ENCODE results near the gene PYDC1. TPM values are rescaled to one million over a fixed set of nuclear protein-coding genes. Genes with fewer than 3 reads are reported as not detected.

Gene PYDC1
- total RNA-seq, 2 donors from 2014 or later, result not detected

- Histone ChIP-seq H3K27ac (no peak overlapping the region), H3K4me1 (ENCODE audit: control insufficient read depth in 1 of 2, low read depth in 2 of 2) (no peaks in the 10 kb centered on the region), H3K36me3 (no peaks in the 10 kb centered on the region), H3K9me3 (no peaks in the 10 kb centered on the region), H3K4me3 (no peak overlapping the region), H3K27me3 (replicated peaks; ENCODE audit: insufficient read depth) (no peaks in the 10 kb centered on the region)
- no peak for TF ChIP-seq CTCF (IDR thresholded peaks at IDR 0.05)
- ATAC-seq (ENCODE audit: insufficient number of reproducible peaks, low FRiP score, low read depth) (no peak), DNase-seq (ENCODE audit: low spot score) (no peak)
Measured at GRCh38 chr16:31238041-31238440, 21.1 kb upstream of the PYDC1 start.

DNA sequence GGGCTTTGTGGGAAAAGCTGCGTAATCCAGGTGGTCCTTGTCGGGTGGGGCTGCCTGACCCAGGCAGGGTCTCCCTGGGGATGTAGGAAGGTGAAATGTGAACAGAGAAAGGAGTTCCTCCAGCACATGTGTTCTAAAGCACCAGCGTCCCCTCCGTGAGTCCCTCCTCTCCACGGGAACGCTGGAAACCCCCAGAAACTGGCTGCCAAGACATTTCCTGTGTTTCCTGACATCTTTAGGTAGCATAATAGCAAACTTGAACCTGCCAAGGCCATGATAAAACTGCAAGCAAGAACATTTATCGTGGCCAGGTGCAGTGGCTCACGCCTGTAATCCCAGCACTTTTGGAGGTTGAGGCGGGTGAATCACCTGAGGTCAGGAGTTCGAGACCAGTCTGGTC is 12.6 kb upstream of the PYDC1 start:
- DNase-seq (ENCODE audit: low spot score), result no peak
- no peak for TF ChIP-seq CTCF (IDR thresholded peaks at IDR 0.05)
- Histone ChIP-seq H3K9me3 (no peaks in the 10 kb centered on the region), H3K27ac (no peak overlapping the region), H3K27me3 (replicated peaks; ENCODE audit: insufficient read depth) (no peaks in the 10 kb centered on the region), H3K4me1 (ENCODE audit: control insufficient read depth in 1 of 2, low read depth in 2 of 2) (no peaks in the 10 kb centered on the region), H3K4me3 (no peak overlapping the region), H3K36me3 (no peaks in the 10 kb centered on the region)
- no peak for ATAC-seq (ENCODE audit: insufficient number of reproducible peaks, low FRiP score, low read depth)

DNA sequence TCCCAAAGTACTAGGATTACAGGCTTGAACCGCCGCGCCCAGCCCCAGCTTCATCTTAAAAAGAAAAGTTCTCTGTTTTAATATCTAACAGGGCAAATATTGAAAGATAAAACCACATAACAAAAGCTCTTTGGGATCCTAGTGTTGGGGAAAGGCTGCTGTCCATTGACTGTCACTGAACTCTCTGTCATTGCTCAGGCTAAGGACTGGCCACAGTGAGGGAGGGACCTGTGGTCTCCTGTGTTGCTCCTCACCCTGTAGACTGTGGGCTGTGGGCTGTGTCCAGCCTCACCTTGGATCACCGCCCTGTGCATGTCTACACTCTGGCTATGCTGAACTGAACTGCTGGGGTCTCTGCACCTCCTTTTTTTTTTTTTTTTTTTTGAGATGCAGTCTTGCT is 11.3 kb upstream of the PYDC1 start:
- Histone ChIP-seq H3K27ac (no peak overlapping the region), H3K4me3 (no peak overlapping the region), H3K27me3 (replicated peaks; ENCODE audit: insufficient read depth) (no peaks in the 10 kb centered on the region), H3K36me3 (no peaks in the 10 kb centered on the region), H3K9me3 (no peaks in the 10 kb centered on the region), H3K4me1 (ENCODE audit: control insufficient read depth in 1 of 2, low read depth in 2 of 2) (no peaks in the 10 kb centered on the region)
- ATAC-seq (ENCODE audit: insufficient number of reproducible peaks, low FRiP score, low read depth) (no peak), DNase-seq (ENCODE audit: low spot score) (no peak)
- TF ChIP-seq CTCF (IDR thresholded peaks at IDR 0.05), result no peak

DNA sequence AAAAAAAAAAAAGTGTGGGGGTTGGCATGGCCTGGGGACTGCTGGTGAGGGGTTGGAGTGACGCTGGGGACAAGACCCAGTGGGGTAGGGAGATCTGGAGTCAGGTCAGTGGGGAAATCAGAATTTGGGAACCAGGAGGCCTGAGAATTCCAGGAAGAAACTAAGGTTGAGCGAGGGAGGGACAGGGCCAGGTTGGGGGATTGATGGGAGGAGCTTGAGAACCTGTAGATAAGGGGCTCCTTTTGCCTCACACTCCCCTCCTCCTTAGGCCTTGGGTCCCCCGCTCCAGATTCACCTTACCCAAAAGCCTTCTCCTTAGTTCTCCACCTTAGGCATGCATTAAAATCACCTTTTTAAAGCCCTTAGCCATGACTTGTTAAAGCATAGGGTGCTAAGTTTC is 8.3 kb upstream of the PYDC1 start:
- no peak for DNase-seq (ENCODE audit: low spot score)

DNA sequence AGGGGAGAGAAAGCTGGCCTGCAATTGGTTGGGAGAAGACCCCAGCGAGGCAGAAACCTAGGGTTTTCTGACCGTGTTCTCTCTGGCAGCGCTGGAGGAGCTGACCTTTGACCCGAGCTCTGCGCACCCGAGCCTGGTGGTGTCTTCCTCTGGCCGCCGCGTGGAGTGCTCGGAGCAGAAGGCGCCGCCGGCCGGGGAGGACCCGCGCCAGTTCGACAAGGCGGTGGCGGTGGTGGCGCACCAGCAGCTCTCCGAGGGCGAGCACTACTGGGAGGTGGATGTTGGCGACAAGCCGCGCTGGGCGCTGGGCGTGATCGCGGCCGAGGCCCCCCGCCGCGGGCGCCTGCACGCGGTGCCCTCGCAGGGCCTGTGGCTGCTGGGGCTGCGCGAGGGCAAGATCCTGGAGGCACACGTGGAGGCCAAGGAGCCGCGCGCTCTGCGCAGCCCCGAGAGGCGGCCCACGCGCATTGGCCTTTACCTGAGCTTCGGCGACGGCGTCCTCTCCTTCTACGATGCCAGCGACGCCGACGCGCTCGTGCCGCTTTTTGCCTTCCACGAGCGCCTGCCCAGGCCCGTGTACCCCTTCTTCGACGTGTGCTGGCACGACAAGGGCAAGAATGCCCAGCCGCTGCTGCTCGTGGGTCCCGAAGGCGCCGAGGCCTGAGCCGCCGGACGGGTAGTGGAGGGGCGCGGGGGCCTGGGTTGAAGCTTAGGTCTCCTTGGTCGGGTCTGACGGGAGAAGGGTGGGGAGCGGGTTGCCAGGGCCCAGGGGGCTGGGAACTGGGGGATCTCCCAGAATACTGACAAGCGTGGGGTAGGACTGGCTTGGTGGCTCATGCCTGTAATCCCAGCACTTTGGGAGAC is 7.4 kb upstream of the PYDC1 start:
- Histone ChIP-seq H3K27me3 (replicated peaks; ENCODE audit: insufficient read depth) (no peaks in the 10 kb centered on the region), H3K4me1 (ENCODE audit: control insufficient read depth in 1 of 2, low read depth in 2 of 2) (no peaks in the 10 kb centered on the region), H3K9me3 (no peaks in the 10 kb centered on the region), H3K36me3 (no peaks in the 10 kb centered on the region), H3K27ac (no peak overlapping the region), H3K4me3 (no peak overlapping the region)
- DNase-seq (ENCODE audit: low spot score) (no peak), ATAC-seq (ENCODE audit: insufficient number of reproducible peaks, low FRiP score, low read depth) (no peak)
- no peak for TF ChIP-seq CTCF (IDR thresholded peaks at IDR 0.05)

More for the DNA sequence above, 8.3 kb upstream of the PYDC1 start:
- Histone ChIP-seq H3K4me3 (no peak overlapping the region), H3K27ac (no peak overlapping the region), H3K36me3 (no peaks in the 10 kb centered on the region), H3K9me3 (no peaks in the 10 kb centered on the region), H3K4me1 (ENCODE audit: control insufficient read depth in 1 of 2, low read depth in 2 of 2) (no peaks in the 10 kb centered on the region), H3K27me3 (replicated peaks; ENCODE audit: insufficient read depth) (no peaks in the 10 kb centered on the region)
- no peak for ATAC-seq (ENCODE audit: insufficient number of reproducible peaks, low FRiP score, low read depth)
- no peak for TF ChIP-seq CTCF (IDR thresholded peaks at IDR 0.05)
